GM19438 (cell line): ENCODE results near the gene DAAM2.

Experiments
- ATAC-seq: cut with Tn5 transposase; IDR thresholded peaks from one replicate; pipeline ENCODE4 v1.9.1; 2021; ENCODE audit warnings: low read depth; ENCODE audit not compliant: unreplicated experiment

Gene DAAM2

DNA sequence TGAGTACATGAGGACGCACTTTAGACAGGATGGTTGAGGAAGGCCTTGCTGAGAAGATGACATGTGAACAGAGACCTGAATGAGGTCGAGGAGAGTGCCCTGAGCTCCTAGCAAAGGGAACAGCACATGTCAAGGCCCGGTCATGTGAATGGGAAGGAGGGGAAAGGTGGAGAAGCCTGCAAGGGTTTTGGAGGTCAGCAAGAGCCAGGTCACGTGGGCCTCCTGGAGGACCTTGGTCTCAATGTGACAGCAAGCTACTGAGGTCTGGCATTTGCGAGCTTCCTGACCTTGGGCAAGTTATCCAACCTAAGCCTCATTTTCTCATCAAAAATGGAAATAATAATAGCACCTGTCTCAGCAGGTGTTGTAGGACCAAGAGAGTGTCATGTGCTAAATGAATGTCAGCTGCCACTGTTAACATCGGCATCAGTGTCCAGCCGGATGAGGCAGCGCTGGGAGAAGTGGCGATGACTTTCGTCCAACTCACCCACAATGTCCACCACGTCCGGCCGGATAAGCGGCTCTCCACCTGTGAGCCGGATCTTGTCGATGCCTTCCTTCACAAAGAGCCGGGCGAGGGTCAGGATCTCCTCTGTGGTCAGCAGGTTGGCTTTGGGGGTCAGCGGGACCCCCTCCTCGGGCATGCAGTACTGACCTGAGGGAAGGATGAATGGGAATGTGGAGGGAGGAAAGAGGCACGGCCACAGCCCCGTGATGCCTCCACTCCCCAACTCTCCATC, 133.2 kb downstream of the DAAM2 start:
- no peak for ATAC-seq

DNA sequence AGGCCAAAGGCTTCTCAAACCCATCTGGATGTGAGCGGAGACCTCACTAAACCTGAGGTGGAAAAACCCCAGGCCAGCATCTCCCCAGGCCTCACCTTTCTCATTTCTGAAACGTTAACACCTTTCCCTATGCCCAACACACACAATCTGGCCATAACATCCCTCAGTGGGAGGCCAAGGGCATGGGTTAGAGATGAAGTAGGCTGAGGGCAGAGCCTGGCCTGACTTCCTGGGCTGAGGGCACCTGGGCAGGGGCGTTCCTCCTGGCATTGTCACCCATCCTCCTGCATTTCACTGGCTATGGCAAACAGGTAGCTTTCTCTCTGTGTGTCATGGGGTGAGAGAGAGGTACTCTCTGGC, 133.7 kb downstream of the DAAM2 start:
- no peak for ATAC-seq

DNA sequence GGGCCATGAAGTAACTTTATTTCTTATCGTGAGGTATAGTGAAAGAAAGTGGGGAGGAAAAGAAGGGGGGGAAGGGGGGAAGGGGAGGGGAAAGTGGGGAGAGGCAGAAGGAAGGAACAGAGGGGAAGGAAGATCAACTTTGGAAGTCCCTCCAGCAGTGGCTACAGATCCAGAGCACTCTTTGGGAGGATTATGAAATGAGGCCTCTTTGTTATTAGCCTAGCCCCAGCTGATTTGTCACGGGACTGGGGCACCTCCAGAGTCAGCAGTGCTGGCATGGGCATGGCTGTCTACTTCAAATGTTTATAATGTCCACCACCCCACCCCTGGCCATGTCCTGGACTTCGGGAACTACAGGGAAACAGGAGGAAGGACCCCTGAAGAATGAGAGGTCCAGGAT, 134.5 kb downstream of the DAAM2 start:
- ATAC-seq = no peak

DNA sequence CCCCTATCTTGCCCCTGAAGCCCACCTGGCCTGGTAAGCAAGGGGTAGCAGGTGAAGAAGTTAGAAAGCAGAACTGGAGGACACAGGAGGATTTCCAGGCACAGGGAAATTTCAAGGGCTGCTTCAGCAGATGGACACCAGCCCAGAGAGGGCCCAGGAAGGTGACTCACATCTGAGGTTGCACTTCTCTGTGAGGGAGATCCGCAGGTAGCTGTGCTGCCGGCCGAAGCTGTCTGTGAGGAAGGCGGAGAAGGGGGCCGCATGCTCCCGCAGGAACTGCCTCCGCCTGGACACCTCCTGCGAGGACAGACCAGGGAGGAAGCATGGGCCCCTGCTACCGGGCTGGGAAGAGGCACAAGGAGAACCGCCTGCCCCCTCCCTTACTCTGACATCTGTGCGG, 135.0 kb downstream of the DAAM2 start:
- no peak for ATAC-seq

DNA sequence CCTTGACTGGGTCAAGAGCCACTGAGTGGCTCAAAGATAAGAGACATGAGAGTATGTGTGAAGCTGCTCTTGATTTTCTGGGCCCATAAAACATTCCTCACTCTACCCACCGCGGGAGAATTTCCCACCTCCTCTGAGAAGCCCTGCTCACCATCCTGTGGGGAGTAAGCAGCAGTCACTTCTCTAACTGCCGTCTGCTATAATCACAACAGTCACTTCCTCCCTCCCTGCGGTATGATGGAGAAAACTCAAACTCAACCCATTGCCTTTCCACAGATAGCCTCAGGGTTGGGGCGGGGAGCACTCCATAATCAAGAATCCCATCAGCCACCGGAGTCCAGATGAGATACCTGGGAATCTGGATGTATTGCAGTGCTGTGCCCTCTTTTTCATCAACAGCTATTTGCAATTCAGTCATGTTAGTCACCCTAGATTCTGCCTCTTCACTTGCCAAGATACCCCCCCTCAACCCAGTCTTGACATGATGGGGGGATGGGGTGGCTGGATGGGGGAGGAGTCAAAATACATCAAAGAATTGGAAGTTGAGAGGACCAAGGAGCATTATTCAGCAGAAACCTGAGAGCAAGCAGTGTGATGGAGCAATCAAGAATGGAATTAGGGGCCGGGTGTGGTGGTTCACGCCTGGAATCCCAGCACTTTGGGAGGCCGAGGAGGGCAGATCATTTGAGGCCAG, 137.0 kb downstream of the DAAM2 start:
- ATAC-seq = no peak

DNA sequence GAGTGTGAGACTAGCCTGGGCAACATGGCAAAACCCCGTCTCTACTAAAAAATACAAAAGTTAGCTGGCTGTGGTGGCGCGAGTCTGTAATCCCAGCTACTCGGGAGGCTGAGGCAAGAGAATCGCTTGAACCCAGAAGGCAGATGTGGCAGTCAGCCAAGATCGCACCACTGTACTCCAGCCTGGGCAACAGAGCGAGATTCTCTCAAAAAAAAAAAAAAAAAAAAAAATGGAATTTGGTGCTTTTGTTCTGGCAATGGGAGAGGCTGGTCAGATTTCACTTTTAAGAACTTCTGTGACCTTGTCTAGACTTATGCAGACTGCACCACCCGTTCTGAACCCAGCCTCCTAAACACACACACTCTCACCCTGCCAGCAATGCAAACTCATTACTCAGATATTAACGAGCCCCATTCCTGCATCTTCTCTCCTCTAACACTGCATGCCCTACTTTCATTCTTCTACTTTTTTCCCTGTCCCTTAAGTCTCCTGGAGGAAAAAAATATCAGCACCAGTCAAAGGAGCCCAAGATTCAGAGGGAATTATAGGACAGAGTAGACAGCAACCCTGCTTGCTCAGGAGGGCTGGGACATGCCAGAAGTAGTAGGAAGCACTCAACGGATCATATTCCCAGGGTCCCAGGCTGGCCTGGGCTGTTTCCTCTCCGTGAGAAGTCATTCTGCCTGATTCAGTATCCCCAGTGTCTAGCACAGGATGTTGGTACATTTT, 137.7 kb downstream of the DAAM2 start:
- ATAC-seq = no peak

GRCh38 chr6:39930540-39930939, 138.4 kb downstream of the DAAM2 start:
- ATAC-seq = no peak

DNA sequence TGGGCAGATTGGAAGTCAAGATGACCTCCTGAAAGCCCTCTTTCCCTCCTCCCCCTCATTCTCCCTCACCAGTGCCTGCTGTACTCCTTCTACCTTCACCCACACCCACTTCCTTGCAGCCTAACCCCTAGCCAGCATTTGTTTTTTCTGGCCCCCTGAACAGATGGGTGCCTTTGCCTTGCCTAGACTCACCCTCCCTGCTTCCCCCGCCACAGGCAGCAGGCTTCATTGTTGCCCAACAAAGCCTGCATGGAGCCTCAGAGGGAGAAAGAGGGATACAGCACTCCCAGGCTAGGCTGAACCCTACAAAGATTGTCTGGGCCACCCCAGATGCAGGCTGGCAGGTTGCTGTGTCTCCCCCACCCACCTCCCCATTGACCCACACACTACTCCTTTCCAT, 139.4 kb downstream of the DAAM2 start:
- ATAC-seq = no peak

GRCh38 chr6:39932386-39932910, 140.3 kb downstream of the DAAM2 start:
- ATAC-seq = no peak

- ATAC-seq = no peak
These were observed 141.5 kb downstream of the DAAM2 start for GRCh38 chr6:39933669-39934130.

- no peak for ATAC-seq
These were observed 142.1 kb downstream of the DAAM2 start, which contains the start of gene MOCS1 for GRCh38 chr6:39934131-39934757. Gene MOCS1, minus strand, starts transcription at chr6:39934462. Its CDS starts 45 bp downstream, at chr6:39934417.

DNA sequence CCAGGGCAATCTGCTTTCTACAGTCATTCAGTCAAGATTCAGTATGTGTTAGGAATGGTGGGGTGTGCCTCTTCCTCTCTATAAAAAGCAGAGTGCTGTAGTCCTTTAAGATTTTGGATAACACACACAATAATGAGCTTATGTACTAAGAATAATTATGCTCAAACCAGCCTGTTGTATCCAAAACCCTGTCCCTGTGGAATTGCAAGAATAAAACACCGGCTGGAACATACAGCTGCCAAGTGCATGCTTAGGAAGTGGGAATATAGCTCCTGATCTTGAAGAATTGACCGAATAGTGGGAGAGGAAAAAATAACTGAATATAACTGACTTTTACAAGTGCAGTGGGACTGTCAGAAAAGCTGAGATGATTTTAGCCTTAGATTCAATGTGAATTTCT, 143.1 kb downstream of the DAAM2 start:
- no peak for ATAC-seq

DNA sequence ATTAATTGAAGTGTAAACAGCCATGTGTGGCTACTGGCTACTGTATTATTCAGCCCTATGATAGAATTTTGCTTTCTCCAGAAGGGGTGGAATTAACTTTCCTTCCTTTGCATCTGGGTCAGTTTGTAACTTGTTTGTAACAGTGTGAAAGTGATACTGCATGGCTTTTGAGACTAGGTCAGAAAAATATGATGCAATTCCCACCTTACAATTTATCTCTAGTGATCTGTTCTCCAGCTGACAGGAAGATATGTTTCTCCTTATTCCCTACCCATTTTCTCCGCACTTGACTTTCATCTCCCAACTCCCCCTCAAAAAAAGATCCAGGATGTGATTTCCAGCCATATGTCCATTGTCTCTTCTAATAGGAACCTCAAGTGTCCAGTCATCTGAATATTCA, 144.7 kb downstream of the DAAM2 start:
- no peak for ATAC-seq

DNA sequence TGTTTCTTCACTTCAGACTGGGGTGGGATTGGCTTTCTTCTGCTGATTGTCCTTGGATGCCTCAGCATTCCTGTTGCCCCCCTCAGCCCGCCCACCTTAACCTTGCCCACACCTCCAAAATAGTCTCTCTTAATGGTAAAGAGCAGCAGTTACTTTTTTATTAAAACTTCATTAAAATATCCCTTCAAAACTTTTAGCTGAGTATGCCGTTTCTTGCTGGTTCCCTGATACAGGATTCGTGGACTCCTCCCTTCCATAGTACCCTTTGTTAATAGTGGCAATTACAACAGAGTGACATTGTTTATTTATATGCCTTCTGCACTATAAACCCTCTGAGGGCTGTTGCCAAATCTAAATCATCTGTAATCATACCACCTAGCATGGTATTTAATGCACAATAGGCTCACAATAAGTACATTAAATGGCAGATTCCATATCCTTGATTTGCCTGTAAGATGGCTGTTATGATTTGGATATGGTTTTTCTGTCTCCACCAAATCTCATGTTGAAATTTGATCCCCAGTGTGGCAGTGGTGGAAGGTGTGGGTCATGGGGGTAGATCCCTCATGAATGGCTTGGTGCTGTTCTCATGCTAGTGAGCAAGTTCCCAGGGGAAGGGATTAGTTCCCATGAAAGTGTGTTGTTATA, 145.6 kb downstream of the DAAM2 start:
- no peak for ATAC-seq

- ATAC-seq = no peak
These were observed 146.8 kb downstream of the DAAM2 start for GRCh38 chr6:39938773-39939654.

GRCh38 chr6:39941138-39941537, 149.0 kb downstream of the DAAM2 start:
- no peak for ATAC-seq

GRCh38 chr6:39941820-39942219, 149.6 kb downstream of the DAAM2 start:
- ATAC-seq = no peak

GRCh38 chr6:39942903-39943580, 150.9 kb downstream of the DAAM2 start:
- no peak for ATAC-seq

GRCh38 chr6:39945626-39946025, 153.4 kb downstream of the DAAM2 start:
- ATAC-seq = no peak
